HG03354 (cell line): ENCODE results near the gene MYL2.
A peak's percentile ranks its signal among the peaks of the same experiment; 100 is the strongest.

Experiments used
- ATAC-seq: cut with Tn5 transposase; IDR thresholded peaks from one replicate; pipeline ENCODE4 v1.9.1; 2021; ENCODE audit warnings: mild to moderate bottlenecking; ENCODE audit not compliant: unreplicated experiment, poor library complexity, severe bottlenecking

The MYL2 gene

DNA sequence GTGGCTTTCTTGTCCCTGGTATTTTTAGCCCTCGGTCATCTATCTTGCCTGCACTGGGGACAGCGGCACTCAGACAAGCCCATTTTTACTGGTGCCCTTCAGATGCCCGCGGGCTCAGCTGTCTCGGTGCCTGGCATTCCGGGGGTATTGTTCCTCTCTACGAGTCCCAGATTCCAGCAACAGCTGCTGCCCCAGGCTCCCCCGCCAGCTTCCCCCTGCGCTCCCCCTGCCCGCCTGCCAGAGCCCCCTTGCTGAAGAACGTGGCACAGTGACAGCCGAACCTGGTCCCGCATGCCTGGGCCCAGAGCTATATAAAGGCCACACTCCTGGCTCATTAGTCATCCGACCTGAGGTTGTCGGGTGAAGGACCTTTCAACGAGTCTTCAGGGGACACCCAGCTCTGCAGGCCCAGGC is 10.9 kb upstream of the MYL2 start:
- no peak for ATAC-seq

DNA sequence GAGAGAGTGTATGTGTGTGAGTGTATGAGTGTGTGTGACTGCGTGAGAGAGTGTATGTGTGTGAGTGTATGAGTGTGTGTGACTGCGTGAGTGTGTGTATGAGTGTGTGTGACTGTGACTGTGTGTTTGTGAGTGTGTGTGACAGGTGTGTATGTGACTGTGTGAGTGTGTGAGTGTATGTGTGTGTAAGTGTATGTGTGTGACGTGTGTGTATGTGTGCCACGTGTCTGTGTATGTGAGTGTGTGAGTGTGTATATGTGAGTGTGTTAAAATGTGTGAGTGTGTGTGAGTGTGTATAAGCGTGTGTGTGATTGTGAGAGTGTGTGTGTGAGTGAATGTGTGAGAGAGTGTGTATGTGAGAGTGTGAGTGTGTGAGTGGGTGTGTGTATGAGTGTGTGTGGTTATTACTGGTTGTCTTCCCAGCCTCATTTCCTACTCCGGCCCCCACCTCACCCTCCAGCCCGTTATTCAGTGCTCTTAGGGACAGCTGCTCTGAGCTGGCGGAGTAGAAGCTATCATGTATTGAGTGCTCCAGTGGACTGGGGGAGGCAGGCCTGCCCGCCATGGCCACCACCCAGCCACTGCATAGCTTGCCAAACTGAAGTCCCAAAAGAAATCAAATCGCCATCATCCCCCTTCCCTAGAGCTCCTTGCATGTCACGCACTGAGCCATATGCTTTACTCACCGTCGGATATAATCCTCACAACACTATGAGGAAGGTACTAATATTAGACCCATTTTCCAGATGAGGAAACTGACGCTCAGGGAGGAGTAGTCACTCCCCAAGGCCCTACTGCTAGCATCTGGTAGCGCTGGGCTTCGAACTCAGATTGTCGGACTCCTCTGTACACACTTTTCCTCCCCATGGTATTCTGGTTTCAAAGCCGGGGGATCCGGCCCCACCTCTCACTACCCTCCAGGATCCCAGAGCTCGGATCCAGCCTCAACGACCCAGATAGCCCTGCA is 10.3 kb upstream of the MYL2 start:
- ATAC-seq = no peak

- ATAC-seq = no peak
Observed at GRCh38 chr12:110929818-110930217, 9.4 kb upstream of the MYL2 start.

DNA sequence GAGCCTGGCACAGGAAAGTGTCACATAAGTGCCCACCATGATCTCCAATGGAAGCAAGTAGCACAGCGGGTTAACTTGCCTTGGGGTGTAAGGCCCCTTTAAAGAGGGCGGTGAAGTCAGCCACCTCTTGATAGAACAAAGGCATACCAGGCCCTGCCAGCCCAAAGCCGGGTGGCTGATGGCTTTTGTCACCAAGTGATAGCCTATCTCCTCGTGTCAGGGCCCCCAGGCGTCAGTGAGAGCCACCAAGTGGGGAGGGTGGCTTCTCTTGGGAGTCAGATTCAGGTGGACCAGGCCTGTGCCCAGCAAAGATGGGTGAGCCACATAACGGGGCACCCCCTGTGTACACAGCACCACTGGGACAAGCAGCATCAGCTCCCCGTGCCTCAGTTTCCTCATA is 8.3 kb upstream of the MYL2 start:
- ATAC-seq = no peak

DNA sequence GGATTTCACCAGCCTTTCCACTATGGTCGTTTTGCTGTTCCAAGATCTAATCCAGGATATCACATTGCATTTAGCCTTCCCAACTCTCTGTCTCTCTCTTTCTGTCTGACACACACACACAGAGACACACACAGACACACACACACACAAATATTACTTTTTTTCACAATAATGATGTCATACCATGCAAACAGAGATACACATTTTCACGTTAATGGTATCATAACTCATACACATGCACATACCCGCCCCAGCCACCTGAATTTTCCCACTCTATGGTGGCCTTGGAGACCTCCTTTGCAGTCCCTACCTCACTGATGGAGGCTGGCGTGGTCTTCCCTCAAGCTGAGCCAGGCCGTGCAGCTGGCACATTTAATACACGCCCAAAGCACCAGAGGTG is 7.2 kb upstream of the MYL2 start:
- no peak for ATAC-seq

GRCh38 chr12:110923692-110924334 is 3.4 kb upstream of the MYL2 start:
- ATAC-seq = no peak

DNA sequence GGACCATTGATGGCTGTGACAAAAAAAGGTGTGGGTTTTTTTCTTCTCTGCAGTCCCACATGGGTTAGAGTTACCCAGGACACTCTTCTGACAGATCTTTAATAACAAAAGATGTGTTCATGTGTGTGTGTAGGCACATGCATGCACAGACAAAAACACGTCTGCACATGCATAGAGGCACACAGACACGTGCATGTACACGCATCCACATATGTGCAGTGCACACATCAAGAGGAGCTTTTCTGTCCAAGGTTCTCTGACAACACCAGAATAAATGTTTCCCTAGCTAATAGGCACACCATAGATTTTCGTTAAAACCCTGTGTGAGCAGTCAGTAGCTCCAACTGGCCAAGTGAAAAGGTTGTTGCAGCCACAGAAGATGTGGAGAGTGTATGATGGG is 2.8 kb upstream of the MYL2 start:
- no peak for ATAC-seq

DNA sequence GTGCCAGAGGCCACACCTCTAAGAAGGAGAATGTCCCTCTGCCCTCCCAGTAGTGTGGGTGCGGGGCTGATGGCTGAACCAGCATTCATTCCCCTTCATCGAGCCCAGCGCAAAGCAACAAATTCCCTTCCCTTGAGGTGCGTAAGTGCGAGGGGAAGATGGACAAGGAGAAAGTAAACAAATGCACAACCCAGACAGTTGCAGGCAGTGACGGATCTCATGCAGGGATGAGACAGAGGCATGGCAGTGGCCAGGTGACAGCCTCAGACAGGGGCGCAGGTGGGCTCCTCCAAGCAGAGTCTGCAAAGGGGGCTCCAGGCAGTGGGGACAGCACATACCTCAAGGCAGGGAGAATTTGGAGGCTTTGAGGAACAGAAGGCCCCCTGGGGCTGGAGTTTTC is 2.3 kb upstream of the MYL2 start:
- ATAC-seq = no peak

DNA sequence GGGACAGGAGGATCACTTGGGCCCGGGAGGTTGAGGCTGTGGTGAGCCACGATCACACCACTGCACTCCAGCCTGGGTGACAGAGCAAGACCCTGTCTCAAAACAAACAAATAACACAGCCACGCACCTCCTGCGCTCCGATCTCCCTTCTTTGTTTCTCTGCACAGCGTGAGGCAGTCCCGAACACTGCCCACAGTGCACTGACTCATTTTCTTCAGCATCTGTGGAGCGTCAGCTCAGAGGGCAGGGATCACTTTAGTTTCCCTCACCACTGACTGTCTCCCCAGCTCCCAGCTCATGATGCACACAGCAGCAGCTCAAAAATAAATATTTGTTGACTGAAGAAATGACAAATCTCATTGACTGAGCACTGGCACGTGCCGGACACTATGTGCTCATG is 883 bp upstream of the MYL2 start:
- ATAC-seq = no peak

DNA sequence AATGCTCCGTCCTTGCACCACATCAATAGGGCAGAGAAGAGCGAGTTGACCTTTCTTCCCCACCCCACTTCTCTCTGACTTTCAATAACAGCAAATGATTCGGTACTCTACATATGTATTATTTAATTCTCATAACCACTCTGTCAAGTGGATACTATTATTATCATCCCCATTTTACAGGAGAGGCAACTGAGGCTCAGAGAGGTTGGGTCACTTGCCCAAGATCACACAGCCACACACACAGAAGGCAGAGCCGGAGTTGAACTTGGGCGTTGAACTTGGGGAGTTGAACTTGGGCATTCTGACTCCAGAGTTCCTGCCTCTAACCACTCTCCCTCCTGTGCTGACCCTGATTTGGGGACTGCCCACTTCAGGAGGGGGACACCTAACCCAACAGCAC is 659 bp downstream of the MYL2 start:
- no peak for ATAC-seq

- ATAC-seq = no peak
Observed at GRCh38 chr12:110917961-110918360, 2.4 kb downstream of the MYL2 start.

- ATAC-seq = no peak
Observed at GRCh38 chr12:110917467-110917866, 2.9 kb downstream of the MYL2 start.

- no peak for ATAC-seq
Observed at GRCh38 chr12:110916295-110916875, 4.0 kb downstream of the MYL2 start.

GRCh38 chr12:110913119-110914056 is 7.0 kb downstream of the MYL2 start:
- peak; percentile 98 for ATAC-seq

- no peak for ATAC-seq
Observed at GRCh38 chr12:110912263-110912662, 8.1 kb downstream of the MYL2 start.

DNA sequence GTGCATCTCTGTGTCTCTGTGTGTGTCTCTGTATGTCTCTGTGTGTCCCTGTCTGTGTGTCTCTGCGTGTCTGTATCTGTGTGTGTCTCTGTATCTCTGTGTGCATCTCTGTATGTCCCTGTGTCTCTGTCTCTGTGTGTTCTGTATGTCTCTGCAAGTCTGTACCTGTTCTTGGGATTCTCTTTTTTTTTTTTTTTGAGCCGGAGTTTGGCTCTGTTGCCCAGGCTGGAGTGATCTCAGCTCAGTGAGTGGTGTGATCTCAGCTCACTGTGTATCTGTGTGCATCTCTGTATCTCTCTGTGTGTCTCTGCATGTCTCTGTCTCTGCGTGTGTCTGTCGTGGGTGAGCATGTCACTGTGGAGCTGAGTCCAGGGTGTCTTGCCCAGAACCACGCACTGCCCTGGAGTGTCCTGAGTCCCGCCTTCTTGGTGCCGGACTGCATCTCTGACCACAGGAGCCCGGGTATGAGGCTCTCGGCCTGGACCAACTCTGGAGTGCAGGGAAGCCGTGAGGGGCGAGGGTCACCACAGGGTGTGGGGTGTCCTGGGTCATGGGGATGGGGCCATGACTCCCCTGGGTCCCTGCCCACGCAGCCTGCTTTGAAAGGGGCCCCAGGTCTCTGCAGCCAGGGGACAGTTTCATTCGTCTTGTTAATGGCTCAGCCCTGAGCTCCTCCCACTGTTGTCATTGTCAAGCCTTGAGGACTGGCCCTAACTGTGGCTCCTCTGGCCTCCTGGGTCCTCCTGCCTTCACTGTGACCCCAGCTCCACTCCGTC is 11.8 kb downstream of the MYL2 start:
- ATAC-seq = no peak

DNA sequence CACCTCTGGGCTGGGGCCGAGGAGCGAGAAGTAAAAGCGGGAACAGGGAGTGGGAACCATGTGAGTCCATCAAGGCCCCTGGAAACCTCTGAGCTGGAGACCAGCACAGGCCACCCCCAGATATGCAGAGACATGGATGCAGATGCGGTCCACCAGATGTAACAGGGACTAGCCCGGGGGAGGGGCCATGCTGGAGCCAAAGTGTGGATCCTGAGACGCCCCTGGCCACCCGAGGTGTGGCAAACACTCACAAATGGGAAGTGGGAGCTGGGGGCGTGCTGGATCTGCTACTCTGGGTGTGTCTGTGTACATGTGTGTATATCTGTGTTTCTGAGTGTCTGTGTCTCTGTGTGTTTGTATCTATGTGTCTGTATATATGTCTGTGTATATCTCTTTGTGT is 12.8 kb downstream of the MYL2 start:
- no peak for ATAC-seq

DNA sequence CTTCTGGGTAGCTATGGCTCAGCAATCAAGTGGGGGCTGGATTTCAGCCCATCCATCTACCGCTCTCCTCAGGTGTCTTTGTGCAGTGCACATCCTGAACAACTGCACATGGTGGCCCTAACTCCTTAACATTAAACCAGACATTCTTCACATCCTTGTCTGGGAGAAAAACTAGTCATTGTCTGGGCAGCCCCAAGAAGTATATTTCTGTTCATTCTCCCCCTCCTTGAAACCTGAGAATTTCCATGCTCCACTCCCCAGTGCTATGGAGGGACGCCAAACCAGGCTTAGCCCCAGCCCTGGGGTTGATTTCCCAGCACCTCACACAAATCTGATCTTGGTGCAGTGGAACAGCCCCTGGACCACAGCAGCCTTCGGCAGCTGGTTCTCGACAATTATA is 13.4 kb downstream of the MYL2 start:
- no peak for ATAC-seq

- no peak for ATAC-seq
Observed at GRCh38 chr12:110906516-110906915, 13.9 kb downstream of the MYL2 start.
